Smooth muscle cell (in vitro differentiated cells): ENCODE measurements around the gene MGMT. TPM values are rescaled to one million over a fixed set of nuclear protein-coding genes. Genes with fewer than 3 reads are reported as not detected.
A peak's percentile ranks its signal among the peaks of the same experiment; 100 is the strongest.

ENCODE experiments used
- DNase-seq: peaks from one replicate; lab custom pipeline; 2025; ENCODE audit not compliant: unreplicated experiment; lab: John Stamatoyannopoulos, UW
- H2AFZ ChIP-seq: fragments of 200-600 bp; sonication (generic); 2 replicates; pipeline ENCODE4 v1.6.0; 2016; ENCODE audit warnings: antibody characterized with exemption, low read depth, mild to moderate bottlenecking
- H3F3A ChIP-seq: fragments of 200-600 bp; sonication (generic); 2 replicates; pipeline ENCODE4 v1.6.0; 2017; ENCODE audit warnings: antibody characterized with exemption, low read depth
- H3K27ac ChIP-seq: fragments of 200-600 bp; sonication (generic); 2 replicates; pipeline ENCODE4 v1.5.1; 2016; ENCODE audit warnings: low read depth, mild to moderate bottlenecking
- H3K27me3 ChIP-seq: fragments of 200-600 bp; sonication (generic); 2 replicates; pipeline ENCODE4 v1.6.1; 2016; ENCODE audit warnings: low read depth, mild to moderate bottlenecking
- H3K36me3 ChIP-seq: fragments of 200-600 bp; sonication (generic); 2 replicates; pipeline ENCODE4 v1.5.1; 2016; ENCODE audit warnings: low read depth
- H3K4me1 ChIP-seq: fragments of 200-600 bp; sonication (generic); 2 replicates; pipeline ENCODE4 v1.5.1; 2016; ENCODE audit warnings: low read depth
- H3K4me2 ChIP-seq: fragments of 200-600 bp; sonication (generic); 2 replicates; pipeline ENCODE4 v1.6.0; 2016; ENCODE audit warnings: mild to moderate bottlenecking
- H3K4me3 ChIP-seq: fragments of 200-600 bp; sonication (generic); 2 replicates; pipeline ENCODE4 v1.5.1; 2016; ENCODE audit warnings: mild to moderate bottlenecking
- H3K79me2 ChIP-seq: fragments of 200-600 bp; sonication (generic); 2 replicates; pipeline ENCODE4 v1.6.0; 2016; ENCODE audit warnings: low read depth, mild to moderate bottlenecking
- H3K9ac ChIP-seq: fragments of 200-600 bp; sonication (generic); 2 replicates; pipeline ENCODE4 v1.6.0; 2016; ENCODE audit warnings: low read depth
- H3K9me3 ChIP-seq: fragments of 200-600 bp; sonication (generic); replicated peaks from 2 replicates; pipeline ENCODE4 v1.5.1; 2016; ENCODE audit warnings: low read depth
- H4K20me1 ChIP-seq: fragments of 200-600 bp; sonication (generic); 2 replicates; pipeline ENCODE4 v1.6.0; 2016; ENCODE audit warnings: low read depth
- whole genome bisulfite sequencing: methylation state at CpG from one replicate; pipeline ENCODE4 v1.1.7; 2016; ENCODE audit warnings: low lambda C conversion rate; 5-methylcytosine and 5-hydroxymethylcytosine counted together
- polyA plus RNA-seq: library from polyadenylated mRNA; unstranded; fragments of >200 nt; fragmentation: Nextera tagmentation; extraction: Ambion mirVana; gene quantifications from 2 replicates; pipeline ENCODE4 v1.2.1, GENCODE V29; 2016
- total RNA-seq: library from RNA; depleted of rRNA; stranded (reverse); fragments of >200 nt; gene quantifications from 2 replicates; pipeline ENCODE4 v1.2.3, GENCODE V29; 2014
- TF ChIP-seq, protein P1 (sequence below): fragments of 200-600 bp; sonication (generic); IDR thresholded peaks from 2 replicates; pipeline ENCODE4 v1.5.1; 2017; ENCODE audit warnings: borderline replicate concordance, mild to moderate bottlenecking, antibody characterized with exemption; ENCODE audit not compliant: insufficient read depth, poor library complexity, severe bottlenecking

MGMT gene
- total and polyA plus RNA-seq, 2 experiments from 2014 or later: 21.0 to 33.0 TPM

DNA sequence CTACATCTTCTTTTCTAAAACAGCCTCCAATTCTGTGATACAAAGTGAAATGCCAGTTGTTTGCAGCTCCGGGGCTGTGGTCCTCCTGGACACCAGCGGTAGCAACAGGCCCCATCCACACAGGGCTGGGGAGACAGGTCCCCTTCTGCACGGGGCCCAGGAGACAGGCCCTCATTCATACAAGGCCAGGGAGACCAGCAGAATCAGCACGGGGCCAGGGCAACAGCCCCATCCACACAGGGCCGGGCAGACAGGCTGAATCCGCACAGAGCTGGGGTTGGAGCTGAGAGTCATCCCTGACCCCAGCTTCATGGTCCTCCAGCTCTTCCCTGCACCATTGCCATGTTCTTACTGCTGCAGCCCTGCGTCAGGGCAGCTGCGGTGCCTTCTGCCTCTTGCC is 238.6 kb downstream of the MGMT start:
- DNase-seq: no peak
- H2AFZ ChIP-seq: no peak overlapping the region
- no peak overlapping the region for H3K9ac ChIP-seq
- H3K36me3 ChIP-seq: no peaks in the 10 kb centered on the region
- H3F3A ChIP-seq: no peaks in the 10 kb centered on the region
- H3K27me3 ChIP-seq: no peaks in the 10 kb centered on the region
- H3K79me2 ChIP-seq: no peaks in the 10 kb centered on the region
- peak overlapping the region; percentile 17 for H3K27ac ChIP-seq
- 87% methylated on average over 8 of the region's 8 CpGs for WGBS
- peaks cover 3% of the 10 kb centered on the region for H4K20me1 ChIP-seq
- peak overlapping the region; percentile 75 for H3K4me2 ChIP-seq
- no peak overlapping the region for H3K4me3 ChIP-seq
- TF ChIP-seq, protein P1, sequence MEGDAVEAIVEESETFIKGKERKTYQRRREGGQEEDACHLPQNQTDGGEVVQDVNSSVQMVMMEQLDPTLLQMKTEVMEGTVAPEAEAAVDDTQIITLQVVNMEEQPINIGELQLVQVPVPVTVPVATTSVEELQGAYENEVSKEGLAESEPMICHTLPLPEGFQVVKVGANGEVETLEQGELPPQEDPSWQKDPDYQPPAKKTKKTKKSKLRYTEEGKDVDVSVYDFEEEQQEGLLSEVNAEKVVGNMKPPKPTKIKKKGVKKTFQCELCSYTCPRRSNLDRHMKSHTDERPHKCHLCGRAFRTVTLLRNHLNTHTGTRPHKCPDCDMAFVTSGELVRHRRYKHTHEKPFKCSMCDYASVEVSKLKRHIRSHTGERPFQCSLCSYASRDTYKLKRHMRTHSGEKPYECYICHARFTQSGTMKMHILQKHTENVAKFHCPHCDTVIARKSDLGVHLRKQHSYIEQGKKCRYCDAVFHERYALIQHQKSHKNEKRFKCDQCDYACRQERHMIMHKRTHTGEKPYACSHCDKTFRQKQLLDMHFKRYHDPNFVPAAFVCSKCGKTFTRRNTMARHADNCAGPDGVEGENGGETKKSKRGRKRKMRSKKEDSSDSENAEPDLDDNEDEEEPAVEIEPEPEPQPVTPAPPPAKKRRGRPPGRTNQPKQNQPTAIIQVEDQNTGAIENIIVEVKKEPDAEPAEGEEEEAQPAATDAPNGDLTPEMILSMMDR: no peak
- H3K9me3 ChIP-seq: no peaks in the 10 kb centered on the region
- no peaks in the 10 kb centered on the region for H3K4me1 ChIP-seq

DNA sequence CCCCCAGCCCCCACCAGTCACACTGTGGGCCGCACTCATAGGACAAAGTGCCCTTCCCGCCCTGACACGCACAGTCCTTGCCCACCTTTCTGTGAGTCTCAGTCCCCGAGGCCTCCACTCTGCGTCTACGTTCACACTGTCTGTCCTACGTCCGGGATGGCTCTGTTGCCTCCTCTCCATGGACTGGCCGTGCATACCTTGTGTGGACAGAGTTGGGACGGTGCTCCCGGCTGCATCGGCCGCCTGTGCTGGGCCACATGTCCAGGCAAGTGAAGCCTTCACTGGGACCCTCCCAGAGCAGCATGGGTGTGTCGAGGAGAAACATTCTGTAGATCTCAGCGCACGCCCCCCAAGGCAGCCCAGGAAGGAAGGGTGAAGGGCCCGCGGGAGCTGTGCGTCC is 239.0 kb downstream of the MGMT start:
- no peak overlapping the region for H3K4me3 ChIP-seq
- H3K9me3 ChIP-seq: no peaks in the 10 kb centered on the region
- WGBS: 98% methylated on average over 19 of the region's 19 CpGs
- H2AFZ ChIP-seq: no peak overlapping the region
- no peaks in the 10 kb centered on the region for H3F3A ChIP-seq
- no peak overlapping the region for H3K27ac ChIP-seq
- no peak overlapping the region for H3K9ac ChIP-seq
- no peak for DNase-seq
- H4K20me1 ChIP-seq: peaks cover 3% of the 10 kb centered on the region
- H3K36me3 ChIP-seq: no peaks in the 10 kb centered on the region
- no peaks in the 10 kb centered on the region for H3K79me2 ChIP-seq
- no peaks in the 10 kb centered on the region for H3K27me3 ChIP-seq
- H3K4me1 ChIP-seq: peaks cover 4% of the 10 kb centered on the region
- H3K4me2 ChIP-seq: no peak overlapping the region
- TF ChIP-seq, protein P1: no peak

DNA sequence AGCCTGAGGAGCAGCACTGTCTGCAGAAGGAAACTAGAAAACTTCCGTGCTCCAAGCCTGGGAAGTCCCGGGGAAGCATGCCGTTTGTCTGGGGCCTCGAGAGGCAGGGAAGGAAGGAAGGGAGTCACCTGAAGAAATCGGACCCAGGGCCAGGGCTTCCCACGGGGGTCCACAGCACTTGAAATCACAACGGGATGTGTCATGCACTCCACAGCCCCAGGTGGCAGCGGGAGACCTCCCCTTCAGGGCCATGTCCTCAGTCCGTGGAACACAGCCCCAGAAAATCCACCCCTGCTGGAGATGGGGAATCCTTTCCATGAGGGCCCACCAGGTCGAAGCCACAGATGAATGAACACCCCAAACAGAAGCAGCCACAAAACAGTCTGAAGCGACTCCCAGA is 239.5 kb downstream of the MGMT start:
- no peak for DNase-seq

More for the DNA sequence above, 239.5 kb downstream of the MGMT start:
- peaks cover 8% of the 10 kb centered on the region for H3K4me1 ChIP-seq
- H3K79me2 ChIP-seq: no peaks in the 10 kb centered on the region
- WGBS: 98% methylated on average over 11 of the region's 11 CpGs
- H3K27me3 ChIP-seq: no peaks in the 10 kb centered on the region
- TF ChIP-seq, protein P1: no peak
- no peaks in the 10 kb centered on the region for H3K9me3 ChIP-seq
- no peak overlapping the region for H2AFZ ChIP-seq
- no peak overlapping the region for H3K9ac ChIP-seq
- H3K27ac ChIP-seq: no peak overlapping the region
- H3K36me3 ChIP-seq: no peaks in the 10 kb centered on the region
- peaks cover 3% of the 10 kb centered on the region for H4K20me1 ChIP-seq
- H3F3A ChIP-seq: no peaks in the 10 kb centered on the region
- no peak overlapping the region for H3K4me2 ChIP-seq
- H3K4me3 ChIP-seq: no peak overlapping the region
